ENCODE data around the gene KCNQ4. TPM values are rescaled to one million over a fixed set of nuclear protein-coding genes. Genes with fewer than 3 reads are reported as not detected.
A peak's percentile ranks its signal among the peaks of the same experiment; 100 is the strongest.

The KCNQ4 gene
- total and polyA plus RNA-seq, 2 of the 8 experiments (the other 6 are each of a cell fraction or from before 2014, with no cell fraction given): 2.2 to 3.9 TPM

- H3K4me1 ChIP-seq (replicated peaks in 1 of 4; ENCODE audit: control insufficient read depth in 3 of 4, insufficient read depth in 4 of 4, low read length in 3 of 4): peaks cover 10 to 23% (median 16%) of the 10 kb centered on the region in 4 experiments
- no peaks in the 10 kb centered on the region for H3K23me2 ChIP-seq (ENCODE audit: low read depth, low read length)
- H3K56ac ChIP-seq (replicated peaks; ENCODE audit: insufficient read length, low read depth, low read length): no peak overlapping the region
- 0 out of 2 replicates have a peak overlapping the region, but pooled peaks have one; percentile 71 for H2BK12ac ChIP-seq (ENCODE audit: low read depth, low read length)
- H4K20me1 ChIP-seq (replicated peaks in 1 of 2; ENCODE audit: control insufficient read depth in 1 of 2, insufficient read depth in 2 of 2, low read length in 2 of 2): no peaks in the 10 kb centered on the region
- H2AK5ac ChIP-seq (ENCODE audit: low read depth, low read length): no peak overlapping the region; the same call in 1 of the 2 replicates
- H3K4ac ChIP-seq (replicated peaks; ENCODE audit: insufficient read length, low read depth, low read length): no peak overlapping the region
- 97% methylated on average over 16 of the region's 17 CpGs; no CpG with 5 or more reads in 1 of the 2 experiments for WGBS, 2 experiments (ENCODE audit: extremely low coverage in 1 of 2, insufficient coverage in 1 of 2, insufficient read length in 1 of 2, insufficient replicate concordance in 2 of 2, low coverage in 1 of 2, low lambda C conversion rate in 2 of 2, missing lambda C conversion rate in 1 of 2)
- H3K36me3 ChIP-seq (ENCODE audit: control insufficient read depth in 2 of 4, insufficient read depth in 4 of 4, low read length in 3 of 4): no peaks in the 10 kb centered on the region; a peak in 1 of 8 replicates
- TF ChIP-seq NRF1 (IDR thresholded peaks at IDR 0.05; ENCODE audit: low read depth, low read length) (no peak), JUND (IDR thresholded peaks at IDR 0.05; ENCODE audit: low read length) (no peak), KDM1A (IDR thresholded peaks at IDR 0.05; ENCODE audit: borderline replicate concordance, low read length) (no peak), BCL11A (IDR thresholded peaks at IDR 0.05; ENCODE audit: low read depth in 2 of 2, low read length in 2 of 2) (no peak)
- no peaks in the 10 kb centered on the region for H3K79me2 ChIP-seq (ENCODE audit: control insufficient read depth in 1 of 2, insufficient read depth in 2 of 2, low read length in 2 of 2)
- H3K9me3 ChIP-seq (ENCODE audit: insufficient read depth in 2 of 2, low read depth in 1 of 2, low read length in 1 of 2): no peaks in the 10 kb centered on the region
- H3K79me1 ChIP-seq (ENCODE audit: low read depth, low read length): no peaks in the 10 kb centered on the region
- H3K23ac ChIP-seq (ENCODE audit: insufficient read length): no peak overlapping the region
- H2BK15ac ChIP-seq (ENCODE audit: low read length): no peak overlapping the region
- no peak overlapping the region for H2AFZ ChIP-seq (ENCODE audit: low read length)
- POLR2A ChIA-PET (ENCODE audit: partially characterized antibody): interaction anchor here (1.0 to 2.5 kb wide), 4 partner anchors 8 to 193 kb away, joined by 3 to 7 read pairs (median 3); partner anchors contain the start of gene NFYC
- H4K91ac ChIP-seq (replicated peaks; ENCODE audit: insufficient read length, low read length): no peak overlapping the region
- H3K9ac ChIP-seq (replicated peaks in 1 of 4; ENCODE audit: extremely low read depth in 1 of 4, low read depth in 3 of 4, low read length in 3 of 4): no peak overlapping the region
- H2BK5ac ChIP-seq (ENCODE audit: low read depth, low read length): peak overlapping the region; percentile 36; the same call in 1 of the 2 replicates
- H3K4me2 ChIP-seq (ENCODE audit: insufficient read depth in 1 of 2, low read depth in 2 of 2, low read length in 2 of 2): no peak overlapping the region
- no peak overlapping the region for H2BK20ac ChIP-seq (ENCODE audit: low read length)
- no peak overlapping the region for H2BK120ac ChIP-seq (replicated peaks; ENCODE audit: low read depth, low read length)
- CTCF ChIA-PET (ENCODE audit: partially characterized antibody): interaction anchor here (0.8 to 5.7 kb wide), 4 partner anchors 8 to 129 kb away, joined by 3 to 36 read pairs (median 4); no protein-coding TSS in a partner anchor
- H3K27ac ChIP-seq (ENCODE audit: low read depth, low read length): no peak overlapping the region
- H3K14ac ChIP-seq (ENCODE audit: insufficient read length): no peak overlapping the region
- H4K8ac ChIP-seq (ENCODE audit: extremely low read depth, insufficient read depth, low read length): no peak overlapping the region
- no peak for FAIRE-seq
- no peak for DNase-seq (ENCODE audit: low read depth in 1 of 2, low spot score in 2 of 2)
- H4K5ac ChIP-seq (ENCODE audit: insufficient read length, low read depth, low read length): no peak overlapping the region
- H3K4me3 ChIP-seq (ENCODE audit: extremely low read depth in 1 of 4, insufficient read depth in 2 of 4, low read depth in 3 of 4, low read length in 4 of 4): no peak overlapping the region
- H3K18ac ChIP-seq (ENCODE audit: extremely low read depth, low read length): no peak overlapping the region
- peaks cover 0 to 3% (median 0%) of the 10 kb centered on the region in 4 experiments; a peak in 1 of 7 replicates for H3K27me3 ChIP-seq (replicated peaks in 1 of 4; ENCODE audit: control insufficient read depth in 3 of 4, extremely low read depth in 1 of 4, insufficient read depth in 3 of 4, low read length in 3 of 4)
Measured at GRCh38 chr1:40823983-40824382, 40.4 kb downstream of the KCNQ4 start.
